ENCODE results near the gene TCEA2.
A peak's percentile ranks its signal among the peaks of the same experiment; 100 is the strongest.
"Not testable (repeated sequence)": the region's sequence is repeated elsewhere in the genome, so short reads cannot be mapped to it uniquely, and the experiment has no call there.

The TCEA2 gene

GRCh38 chr20:64082820-64083377 is 19.9 kb downstream of the TCEA2 start:
- no peak for DNase-seq (ENCODE audit: low read depth)
- no peak for TF ChIP-seq MYC (IDR thresholded peaks at IDR 0.05; ENCODE audit: low read depth, low read length)
- TF ChIP-seq, protein P1, sequence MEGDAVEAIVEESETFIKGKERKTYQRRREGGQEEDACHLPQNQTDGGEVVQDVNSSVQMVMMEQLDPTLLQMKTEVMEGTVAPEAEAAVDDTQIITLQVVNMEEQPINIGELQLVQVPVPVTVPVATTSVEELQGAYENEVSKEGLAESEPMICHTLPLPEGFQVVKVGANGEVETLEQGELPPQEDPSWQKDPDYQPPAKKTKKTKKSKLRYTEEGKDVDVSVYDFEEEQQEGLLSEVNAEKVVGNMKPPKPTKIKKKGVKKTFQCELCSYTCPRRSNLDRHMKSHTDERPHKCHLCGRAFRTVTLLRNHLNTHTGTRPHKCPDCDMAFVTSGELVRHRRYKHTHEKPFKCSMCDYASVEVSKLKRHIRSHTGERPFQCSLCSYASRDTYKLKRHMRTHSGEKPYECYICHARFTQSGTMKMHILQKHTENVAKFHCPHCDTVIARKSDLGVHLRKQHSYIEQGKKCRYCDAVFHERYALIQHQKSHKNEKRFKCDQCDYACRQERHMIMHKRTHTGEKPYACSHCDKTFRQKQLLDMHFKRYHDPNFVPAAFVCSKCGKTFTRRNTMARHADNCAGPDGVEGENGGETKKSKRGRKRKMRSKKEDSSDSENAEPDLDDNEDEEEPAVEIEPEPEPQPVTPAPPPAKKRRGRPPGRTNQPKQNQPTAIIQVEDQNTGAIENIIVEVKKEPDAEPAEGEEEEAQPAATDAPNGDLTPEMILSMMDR (IDR thresholded peaks at IDR 0.05; ENCODE audit: low read depth, low read length) = peak; percentile 2
- H3K4me3 ChIP-seq (ENCODE audit: low read depth, low read length) = peak overlapping the region; percentile 13

DNA sequence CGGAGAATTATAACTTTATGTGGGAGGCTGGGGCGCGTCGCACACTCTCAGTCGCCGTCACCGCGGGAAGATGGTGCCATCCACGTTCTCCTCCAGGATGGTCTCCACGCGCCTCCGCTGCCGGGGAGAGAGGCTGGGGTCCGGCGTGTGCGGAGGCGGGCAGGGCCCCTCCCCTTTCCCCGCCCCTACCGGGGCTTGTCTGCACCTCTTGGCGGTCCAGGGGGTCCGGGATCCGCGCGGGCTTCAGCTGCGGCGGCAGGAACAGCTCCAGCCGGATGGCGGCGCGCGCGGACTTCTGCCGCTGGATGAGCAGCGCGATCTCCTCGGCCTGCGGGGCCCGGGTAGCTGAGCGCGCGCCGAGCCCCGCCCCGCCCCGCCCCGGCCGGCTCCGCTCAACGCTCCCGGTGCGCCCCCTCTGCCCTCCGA is 20.4 kb downstream of the TCEA2 start:
- DNase-seq (ENCODE audit: low read depth) = peak; percentile 89
- H3K4me3 ChIP-seq (ENCODE audit: low read depth, low read length) = peak overlapping the region; percentile 13
- no peak for TF ChIP-seq POLR2A (IDR thresholded peaks at IDR 0.05; ENCODE audit: extremely low read depth, insufficient read length)
- TF ChIP-seq, protein P2, sequence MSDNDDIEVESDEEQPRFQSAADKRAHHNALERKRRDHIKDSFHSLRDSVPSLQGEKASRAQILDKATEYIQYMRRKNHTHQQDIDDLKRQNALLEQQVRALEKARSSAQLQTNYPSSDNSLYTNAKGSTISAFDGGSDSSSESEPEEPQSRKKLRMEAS (IDR thresholded peaks at IDR 0.05; ENCODE audit: low read depth, low read length) = no peak
- TF ChIP-seq, protein P1 (IDR thresholded peaks at IDR 0.05; ENCODE audit: low read depth, low read length) = peak; percentile 65
- TF ChIP-seq MYC (IDR thresholded peaks at IDR 0.05; ENCODE audit: low read depth, low read length) = peak; percentile 29; the same call in 1 of the 2 replicates

- peak within 1 kb of the TSS; percentile 13 for H3K4me3 ChIP-seq (ENCODE audit: low read depth, low read length)
- TF ChIP-seq POLR2A (IDR thresholded peaks at IDR 0.05; ENCODE audit: extremely low read depth, insufficient read length) = no peak
- no peak for TF ChIP-seq MYC (IDR thresholded peaks at IDR 0.05; ENCODE audit: low read depth, low read length)
- TF ChIP-seq, protein P2 (IDR thresholded peaks at IDR 0.05; ENCODE audit: low read depth, low read length) = no peak
- TF ChIP-seq, protein P1 (IDR thresholded peaks at IDR 0.05; ENCODE audit: low read depth, low read length) = no peak
- no peak for DNase-seq (ENCODE audit: low read depth)
Observed at GRCh38 chr20:64083804-64084684, 21.0 kb downstream of the TCEA2 start, which contains the start of gene LKAAEAR1. TSS of gene LKAAEAR1 (minus strand) at chr20:64084398. CDS start at chr20:64084219, 179 bp downstream.

DNA sequence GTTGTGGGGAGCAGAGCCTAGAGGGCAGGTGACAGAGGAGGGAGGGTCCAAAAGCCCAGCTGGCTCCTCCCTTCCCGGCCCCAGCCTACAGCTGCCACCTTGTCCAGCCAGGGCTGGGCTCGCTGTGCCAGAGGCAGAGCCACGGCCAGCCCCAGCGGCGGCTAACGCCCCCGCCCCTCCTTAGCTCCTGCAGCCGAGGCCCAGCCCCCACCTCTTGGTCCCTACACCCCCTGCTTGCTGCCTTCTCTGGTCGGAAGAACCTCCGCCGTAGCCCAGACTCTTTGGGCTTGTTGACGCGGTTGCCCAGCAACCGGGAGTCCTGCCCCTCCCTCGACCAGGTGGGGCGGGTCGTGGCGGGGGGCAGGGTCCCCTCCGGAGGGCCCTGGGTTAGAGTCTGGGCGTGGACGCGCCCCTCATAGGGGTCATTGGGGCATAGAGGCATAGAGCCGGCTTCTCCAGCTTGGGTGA is 21.7 kb downstream of the TCEA2 start:
- TF ChIP-seq, protein P2 (IDR thresholded peaks at IDR 0.05; ENCODE audit: low read depth, low read length) = no peak
- TF ChIP-seq MYC (IDR thresholded peaks at IDR 0.05; ENCODE audit: low read depth, low read length) (no peak), POLR2A (IDR thresholded peaks at IDR 0.05; ENCODE audit: extremely low read depth, insufficient read length) (no peak)
- TF ChIP-seq, protein P1 (IDR thresholded peaks at IDR 0.05; ENCODE audit: low read depth, low read length) = no peak
- H3K4me3 ChIP-seq (ENCODE audit: low read depth, low read length) = no peak overlapping the region
- DNase-seq (ENCODE audit: low read depth) = no peak

GRCh38 chr20:64086801-64087200 is 23.8 kb downstream of the TCEA2 start:
- no peak for TF ChIP-seq POLR2A (IDR thresholded peaks at IDR 0.05; ENCODE audit: extremely low read depth, insufficient read length)
- TF ChIP-seq MYC (IDR thresholded peaks at IDR 0.05; ENCODE audit: low read depth, low read length) = no peak
- TF ChIP-seq, protein P2 (IDR thresholded peaks at IDR 0.05; ENCODE audit: low read depth, low read length) = no peak
- TF ChIP-seq, protein P1 (IDR thresholded peaks at IDR 0.05; ENCODE audit: low read depth, low read length) = no peak
- H3K4me3 ChIP-seq (ENCODE audit: low read depth, low read length) = no peak overlapping the region
- no peak for DNase-seq (ENCODE audit: low read depth)

GRCh38 chr20:64087226-64087825 is 24.3 kb downstream of the TCEA2 start:
- not testable (repeated sequence) for H3K4me3 ChIP-seq (ENCODE audit: low read depth, low read length); DNase-seq (ENCODE audit: low read depth)

DNA sequence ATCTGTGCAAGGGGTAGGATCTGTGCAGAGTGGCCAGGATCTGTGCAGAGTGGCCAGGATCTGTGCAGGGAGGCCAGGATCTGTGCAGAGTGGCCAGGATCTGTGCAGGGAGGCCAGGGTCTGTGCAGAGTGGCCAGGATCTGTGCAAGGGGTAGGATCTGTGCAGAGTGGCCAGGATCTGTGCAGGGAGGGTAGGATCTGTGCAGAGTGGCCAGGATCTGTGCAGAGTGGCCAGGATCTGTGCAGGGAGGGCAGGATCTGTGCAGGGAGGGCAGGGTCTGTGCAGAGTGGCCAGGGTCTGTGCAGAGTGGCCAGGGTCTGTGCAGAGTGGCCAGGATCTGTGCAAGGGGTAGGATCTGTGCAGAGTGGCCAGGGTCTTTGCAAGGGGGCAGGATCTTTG is 25.6 kb downstream of the TCEA2 start:
- DNase-seq (ENCODE audit: low read depth) = not testable (repeated sequence)

More for the DNA sequence above, 25.6 kb downstream of the TCEA2 start:
- not testable (repeated sequence) for H3K4me3 ChIP-seq (ENCODE audit: low read depth, low read length)
